Transverse colon (tissue), 4 donors: ENCODE results near the gene ATG7.

Experiments
- CTCF ChIP-seq, 5 experiments: fragments of 200-600 bp in 3 of 5; fragments of 450-650 bp in 2 of 5; sonication (generic) in 3 of 5; IDR thresholded peaks; 1 replicate in 2 of 5; 2 replicates in 3 of 5; pipeline ENCODE4 v1.5.1; 2016 to 2017; ENCODE audit warnings: antibody characterized with exemption in 5 of 5, inconsistent platforms in 3 of 5, mild to moderate bottlenecking in 2 of 5, moderate library complexity in 1 of 5
- EP300 ChIP-seq: sonication (generic); formaldehyde crosslinking; IDR thresholded peaks from one replicate; pipeline ENCODE4 v1.6.1; 2017; ENCODE audit warnings: antibody characterized with exemption, low read depth
- POLR2A ChIP-seq: fragments of 450-650 bp; IDR thresholded peaks from one replicate; pipeline ENCODE4 v1.6.1; 2016; ENCODE audit warnings: antibody characterized with exemption, mild to moderate bottlenecking, moderate library complexity
- POLR2AphosphoS5 ChIP-seq, 3 donors: sonication (generic); formaldehyde crosslinking; IDR thresholded peaks; one replicate each; pipeline ENCODE4 v1.6.1; 2016; ENCODE audit warnings: antibody characterized with exemption in 3 of 3

GRCh38 chr3:11570251-11570650, 298.1 kb downstream of the ATG7 start:
- TF ChIP-seq POLR2A (no peak), CTCF (IDR thresholded peaks at IDR 0.05) (no peak), EP300 (no peak), POLR2AphosphoS5 (IDR thresholded peaks at IDR 0.05) (no peak)
